H1 (cell line): ENCODE data around the gene MYOD1. TPM values are rescaled to one million over a fixed set of nuclear protein-coding genes. Genes with fewer than 3 reads are reported as not detected.

Source experiments
- CTCF ChIA-PET: fragments of 300-600 bp; sonication (Branson Sonifier 250); formaldehyde crosslinking; loops from one replicate; lab custom pipeline; 2021; ENCODE audit not compliant: partially characterized antibody; lab: Charles Lee
- POLR2A ChIA-PET: fragments of 300-600 bp; sonication (Branson Sonifier 250); formaldehyde crosslinking; loops from one replicate; lab custom pipeline; 2021; ENCODE audit warnings: inconsistent platforms; ENCODE audit not compliant: partially characterized antibody; lab: Charles Lee
- DNase-seq, 2 experiments: peaks; one replicate each; pipeline versions ENCODE4 v3.0.0 to v3.0.0-alpha.2; 2010 to 2022; ENCODE audit warnings: low spot score in 2 of 2, low read depth in 1 of 2, mixed read lengths in 1 of 2
- FAIRE-seq: peaks from 2 replicates; lab custom pipeline; 2011; peaks lifted over from hg19 to GRCh38; lab: Jason Lieb, UNC
- H2AFZ ChIP-seq: 2 replicates; pipeline ENCODE4 v1.8.1; 2012; ENCODE audit warnings: low read length, inconsistent platforms
- H2AK5ac ChIP-seq: 2 replicates; pipeline ENCODE4 v1.6.1; 2013; ENCODE audit warnings: low read depth, low read length
- H2BK120ac ChIP-seq: replicated peaks from 2 replicates; pipeline ENCODE3; 2013; ENCODE audit warnings: low read depth, low read length, inconsistent platforms
- H2BK12ac ChIP-seq: 2 replicates; pipeline ENCODE4 v1.6.1; 2013; ENCODE audit warnings: low read depth, low read length
- H2BK15ac ChIP-seq: 2 replicates; pipeline ENCODE4 v1.6.1; 2013; ENCODE audit warnings: low read length
- H2BK20ac ChIP-seq: 2 replicates; pipeline ENCODE4 v1.6.1; 2013; ENCODE audit warnings: low read length
- H2BK5ac ChIP-seq: 2 replicates; pipeline ENCODE4 v1.6.1; 2013; ENCODE audit warnings: low read depth, low read length
- H3K14ac ChIP-seq: 2 replicates; pipeline ENCODE4 v1.6.1; 2013; ENCODE audit warnings: inconsistent platforms; ENCODE audit not compliant: insufficient read length
- H3K18ac ChIP-seq: 2 replicates; pipeline ENCODE4 v1.6.1; 2013; ENCODE audit warnings: low read length; ENCODE audit errors: extremely low read depth
- H3K23ac ChIP-seq: 2 replicates; pipeline ENCODE4 v1.6.1; 2013; ENCODE audit warnings: inconsistent platforms; ENCODE audit not compliant: insufficient read length
- H3K23me2 ChIP-seq: 2 replicates; pipeline ENCODE4 v1.6.1; 2013; ENCODE audit warnings: low read depth, low read length
- H3K27ac ChIP-seq: 2 replicates; pipeline ENCODE4 v1.6.1; 2011; ENCODE audit warnings: low read depth, low read length, inconsistent platforms
- H3K27me3 ChIP-seq, 4 experiments: replicated peaks in 1 of 4; 1 replicate in 1 of 4; 2 replicates in 3 of 4; pipeline versions ENCODE4 v1.6.1 to v1.8.1; 2011 to 2013; ENCODE audit warnings: low read length in 3 of 4, mild to moderate bottlenecking in 3 of 4, inconsistent platforms in 2 of 4, mixed read lengths in 2 of 4, moderate library complexity in 1 of 4; ENCODE audit not compliant: control insufficient read depth in 3 of 4, insufficient read depth in 3 of 4; ENCODE audit errors: extremely low read depth in 1 of 4
- H3K36me3 ChIP-seq, 4 experiments: 2 replicates each; pipeline versions ENCODE4 v1.6.1 to v1.8.1; 2011 to 2013; ENCODE audit warnings: mild to moderate bottlenecking in 4 of 4, low read length in 3 of 4, moderate library complexity in 2 of 4, control low read depth in 1 of 4, inconsistent platforms in 1 of 4; ENCODE audit not compliant: insufficient read depth in 4 of 4, control insufficient read depth in 2 of 4
- H3K4ac ChIP-seq: replicated peaks from 2 replicates; pipeline ENCODE3; 2013; ENCODE audit warnings: low read length, low read depth, mixed read lengths, inconsistent platforms; ENCODE audit not compliant: insufficient read length
- H3K4me1 ChIP-seq, 4 experiments: replicated peaks in 1 of 4; 1 replicate in 1 of 4; 2 replicates in 3 of 4; pipeline versions ENCODE4 v1.6.1 to v1.8.1; 2011 to 2013; ENCODE audit warnings: low read length in 3 of 4, inconsistent platforms in 2 of 4, mixed read lengths in 1 of 4; ENCODE audit not compliant: insufficient read depth in 4 of 4, control insufficient read depth in 3 of 4
- H3K4me2 ChIP-seq, 2 experiments: 2 replicates each; pipeline versions ENCODE4 v1.6.1 to v1.8.1; 2011 to 2013; ENCODE audit warnings: low read depth in 2 of 2, low read length in 2 of 2, control low read depth in 1 of 2, inconsistent platforms in 1 of 2, mild to moderate bottlenecking in 1 of 2; ENCODE audit not compliant: insufficient read depth in 1 of 2
- H3K4me3 ChIP-seq, 4 experiments: fragments of 200-600, 300-600 bp in 1 of 4; sonication (generic), shearing (Covaris generic), sonication (Bioruptor Twin) in 1 of 4; 2 replicates each; pipeline versions ENCODE4 v1.5.1 to v1.8.1; 2011 to 2016; ENCODE audit warnings: low read length in 4 of 4, low read depth in 3 of 4, control low read depth in 2 of 4, inconsistent platforms in 2 of 4, mild to moderate bottlenecking in 2 of 4, mixed read lengths in 1 of 4, moderate library complexity in 1 of 4; ENCODE audit not compliant: insufficient read depth in 2 of 4; ENCODE audit errors: extremely low read depth in 1 of 4
- H3K56ac ChIP-seq: replicated peaks from 2 replicates; pipeline ENCODE3; 2013; ENCODE audit warnings: low read depth, mild to moderate bottlenecking, mixed read lengths, low read length, inconsistent platforms; ENCODE audit not compliant: insufficient read length
- H3K79me1 ChIP-seq: 2 replicates; pipeline ENCODE4 v1.6.1; 2013; ENCODE audit warnings: low read depth, low read length, control low read depth
- H3K79me2 ChIP-seq, 2 experiments: 2 replicates each; pipeline versions ENCODE4 v1.6.1 to v1.8.1; 2012 to 2013; ENCODE audit warnings: low read length in 2 of 2, mild to moderate bottlenecking in 2 of 2, inconsistent platforms in 1 of 2; ENCODE audit not compliant: insufficient read depth in 2 of 2, control insufficient read depth in 1 of 2
- H3K9ac ChIP-seq, 4 experiments: replicated peaks in 1 of 4; 1 replicate in 1 of 4; 2 replicates in 3 of 4; pipeline versions ENCODE4 v1.6.1 to v1.8.1; 2011 to 2013; ENCODE audit warnings: low read depth in 3 of 4, low read length in 3 of 4, control low read depth in 2 of 4, mild to moderate bottlenecking in 2 of 4, moderate library complexity in 2 of 4, inconsistent platforms in 1 of 4; ENCODE audit errors: extremely low read depth in 1 of 4
- H3K9me3 ChIP-seq, 2 experiments: 2 replicates each; pipeline versions ENCODE4 v1.6.1 to v1.8.1; 2012 to 2013; ENCODE audit warnings: mild to moderate bottlenecking in 2 of 2, moderate library complexity in 2 of 2, control low read depth in 1 of 2, inconsistent platforms in 1 of 2, low read depth in 1 of 2, low read length in 1 of 2, mixed read lengths in 1 of 2; ENCODE audit not compliant: insufficient read depth in 2 of 2
- H4K20me1 ChIP-seq, 2 experiments: replicated peaks in 1 of 2; 2 replicates each; pipeline versions ENCODE3 to v1.8.1; 2011 to 2013; ENCODE audit warnings: inconsistent platforms in 2 of 2, low read length in 2 of 2, mild to moderate bottlenecking in 1 of 2; ENCODE audit not compliant: insufficient read depth in 2 of 2, control insufficient read depth in 1 of 2
- H4K5ac ChIP-seq: 2 replicates; pipeline ENCODE4 v1.6.1; 2013; ENCODE audit warnings: low read length, low read depth, mixed read lengths, inconsistent platforms; ENCODE audit not compliant: insufficient read length
- H4K8ac ChIP-seq: 2 replicates; pipeline ENCODE4 v1.8.0; 2013; ENCODE audit warnings: mild to moderate bottlenecking, moderate library complexity, low read length, inconsistent platforms; ENCODE audit not compliant: insufficient read depth; ENCODE audit errors: extremely low read depth
- H4K91ac ChIP-seq: replicated peaks from 2 replicates; pipeline ENCODE3; 2013; ENCODE audit warnings: low read length, mixed read lengths, inconsistent platforms; ENCODE audit not compliant: insufficient read length
- BCL11A ChIP-seq, 2 experiments: IDR thresholded peaks; one replicate each; pipeline ENCODE4 v1.6.1; 2011; ENCODE audit warnings: low read depth in 2 of 2, low read length in 2 of 2, mild to moderate bottlenecking in 2 of 2
- CHD1 ChIP-seq: IDR thresholded peaks from 2 replicates; pipeline ENCODE4 v1.6.1; 2012; ENCODE audit warnings: low read depth, low read length, improper control_type of control experiment
- HDAC6 ChIP-seq: IDR thresholded peaks from one replicate; pipeline ENCODE4 v1.7.1; 2012; ENCODE audit warnings: low read depth, mild to moderate bottlenecking, inconsistent platforms, low read length, moderate library complexity
- JUN ChIP-seq: IDR thresholded peaks from 2 replicates; pipeline ENCODE4 v1.6.1; 2011; ENCODE audit warnings: low read depth, mild to moderate bottlenecking, improper control_type of control experiment, low read length
- WGBS, 2 experiments: shearing (Covaris generic) in 1 of 2; methylation state at CpG; one replicate each; pipeline versions ENCODE4 v1.1.6 to v1.1.7; 2013 to 2015; ENCODE audit warnings: low lambda C conversion rate in 2 of 2, mixed read lengths in 2 of 2, inconsistent platforms in 1 of 2, low coverage in 1 of 2, missing lambda C conversion rate in 1 of 2; ENCODE audit not compliant: insufficient replicate concordance in 2 of 2, insufficient coverage in 1 of 2, insufficient read length in 1 of 2; ENCODE audit errors: extremely low coverage in 1 of 2, missing lambda C conversion rate in 1 of 2; 5-methylcytosine and 5-hydroxymethylcytosine counted together
- polyA plus RNA-seq, 7 experiments: library from polyadenylated mRNA; depleted of rRNA in 3 of 7; stranded (reverse) in 5 of 7; unstranded in 2 of 7; fragments of >200 nt in 5 of 7; fragments of 200-250 nt in 2 of 7; gene quantifications; 1 replicate in 5 of 7; 2 replicates in 1 of 7; 4 replicates in 1 of 7; pipeline versions ENCODE4 v1.2.1 to v1.2.3, GENCODE V29; 2011 to 2013; ENCODE audit warnings: missing spikeins in 2 of 7, mixed read lengths in 2 of 7
- total RNA-seq: library from RNA; stranded (reverse); fragmentation: NEBNext Ultra II Directional; extraction: Animal tissue kit (Norgen Biotek cat#: 25700); gene quantifications from 2 replicates; pipeline ENCODE4 v1.2.1, GENCODE V29; 2021

Gene MYOD1
- total and polyA plus RNA-seq, 2 of the 8 experiments (the other 6 are each of a cell fraction or from before 2014, with no cell fraction given), result not detected

DNA sequence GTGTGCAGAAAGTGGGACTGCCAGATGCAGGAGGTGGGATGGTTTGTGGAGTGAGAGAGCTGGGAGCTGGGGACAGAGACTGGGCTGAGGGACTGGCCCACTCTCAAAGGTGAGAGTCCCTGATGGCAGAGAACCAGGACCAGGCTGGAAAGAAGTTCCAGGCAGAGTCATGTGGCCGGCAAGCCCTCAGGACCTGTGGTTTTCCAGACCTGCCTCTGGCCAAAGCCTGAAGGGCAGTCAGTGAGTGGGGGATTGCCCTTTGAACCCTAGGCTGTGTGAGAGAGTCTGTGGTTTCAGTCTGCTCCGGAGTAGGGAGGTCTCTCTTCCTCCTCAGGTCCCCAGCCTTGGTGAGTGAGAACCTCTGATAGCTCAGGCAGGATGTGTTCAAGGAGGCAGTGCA, 32.2 kb downstream of the MYOD1 start:
- H4K91ac ChIP-seq, result no peak overlapping the region
- no peak overlapping the region for H3K9ac ChIP-seq
- DNase-seq, result no peak
- H3K27me3 ChIP-seq, result no peaks in the 10 kb centered on the region
- H3K23ac ChIP-seq, result no peak overlapping the region
- H3K4me3 ChIP-seq, result no peak overlapping the region
- H3K79me1 ChIP-seq, result no peaks in the 10 kb centered on the region
- no peak overlapping the region for H3K4me2 ChIP-seq
- H3K23me2 ChIP-seq, result no peaks in the 10 kb centered on the region
- no peak overlapping the region for H3K14ac ChIP-seq
- no peak overlapping the region for H3K18ac ChIP-seq
- H3K4me1 ChIP-seq, result no peaks in the 10 kb centered on the region
- no peaks in the 10 kb centered on the region for H3K9me3 ChIP-seq
- H2AK5ac ChIP-seq, result no peak overlapping the region
- H2AFZ ChIP-seq, result no peak overlapping the region
- H2BK120ac ChIP-seq, result no peak overlapping the region
- TF ChIP-seq CHD1 (no peak), BCL11A (IDR thresholded peaks at IDR 0.05; ENCODE audit: low read depth in 2 of 2, low read length in 2 of 2) (no peak), JUN (no peak), HDAC6 (no peak)
- POLR2A ChIA-PET, result no interaction called here
- no peak for FAIRE-seq
- H3K4ac ChIP-seq, result no peak overlapping the region
- H3K79me2 ChIP-seq, result no peaks in the 10 kb centered on the region
- no peak overlapping the region for H4K5ac ChIP-seq
- H2BK12ac ChIP-seq, result no peak overlapping the region
- no peak overlapping the region for H2BK5ac ChIP-seq
- H3K56ac ChIP-seq, result no peak overlapping the region
- H2BK15ac ChIP-seq, result no peak overlapping the region
- no peaks in the 10 kb centered on the region for H3K36me3 ChIP-seq
- no peaks in the 10 kb centered on the region for H4K20me1 ChIP-seq
- no peak overlapping the region for H4K8ac ChIP-seq
- no peak overlapping the region for H3K27ac ChIP-seq
- CTCF ChIA-PET, result interaction anchor here (0.7 to 3.3 kb wide), 21 partner anchors 8 to 230 kb away, joined by 3 to 23 read pairs (median 6); no protein-coding TSS in a partner anchor
- 80% methylated on average over 1 of the region's 2 CpGs; no CpG with 5 or more reads in 1 of the 2 experiments for WGBS, 2 experiments
- no peak overlapping the region for H2BK20ac ChIP-seq
